Esophagus muscularis mucosa (tissue), 4 donors: ENCODE results near the gene RCN1. TPM values are rescaled to one million over a fixed set of nuclear protein-coding genes. Genes with fewer than 3 reads are reported as not detected.
A peak's percentile ranks its signal among the peaks of the same experiment; 100 is the strongest.

Experiments used
- DNase-seq: peaks from one replicate; pipeline ENCODE4 v3.0.0-alpha.2; 2017; ENCODE audit errors: extremely low spot score
- H3K27ac ChIP-seq, 4 donors: fragments of 200-600 bp; sonication (generic); replicated peaks in 1 of 4; 1 replicate in 3 of 4; 2 replicates in 1 of 4; pipeline ENCODE4 v1.5.1; 2016 to 2019; ENCODE audit warnings: mild to moderate bottlenecking in 1 of 4
- H3K27me3 ChIP-seq, 4 donors: fragments of 200-600 bp; sonication (generic); one replicate each; pipeline versions ENCODE4 v1.5.1 to v1.6.0; 2016 to 2019
- H3K36me3 ChIP-seq, 4 donors: fragments of 200-600 bp; sonication (generic); one replicate each; pipeline ENCODE4 v1.5.1; 2016 to 2019
- H3K4me1 ChIP-seq, 4 donors: fragments of 200-600 bp; sonication (generic); one replicate each; pipeline ENCODE4 v1.5.1; 2016 to 2019
- H3K4me3 ChIP-seq, 4 donors: fragments of 200-600 bp; sonication (generic); 1 replicate in 2 of 4; 2 replicates in 2 of 4; pipeline ENCODE4 v1.5.1; 2016 to 2019; ENCODE audit warnings: mild to moderate bottlenecking in 4 of 4, moderate library complexity in 1 of 4
- H3K9me3 ChIP-seq, 4 donors: fragments of 200-600 bp; sonication (generic); 1 replicate in 3 of 4; 2 replicates in 1 of 4; pipeline ENCODE4 v1.5.1; 2016 to 2019
- CTCF ChIP-seq, 3 experiments: fragments of 200-600 bp in 2 of 3; fragments of 450-650 bp in 1 of 3; sonication (generic) in 2 of 3; IDR thresholded peaks; one replicate each; pipeline ENCODE4 v1.5.1; 2017 to 2019; ENCODE audit warnings: antibody characterized with exemption in 3 of 3, mild to moderate bottlenecking in 2 of 3, moderate library complexity in 1 of 3
- EP300 ChIP-seq: sonication (generic); formaldehyde crosslinking; IDR thresholded peaks from one replicate; pipeline ENCODE4 v1.6.1; 2017; ENCODE audit warnings: antibody characterized with exemption
- POLR2A ChIP-seq: fragments of 450-650 bp; IDR thresholded peaks from one replicate; pipeline ENCODE4 v1.6.1; 2017; ENCODE audit warnings: antibody characterized with exemption, moderate library complexity, mild to moderate bottlenecking, low read depth
- POLR2AphosphoS5 ChIP-seq, 2 donors: sonication (generic); formaldehyde crosslinking; IDR thresholded peaks; one replicate each; pipeline ENCODE4 v1.6.1; 2017; ENCODE audit warnings: antibody characterized with exemption in 2 of 2
- WGBS: methylation state at CpG from one replicate; pipeline ENCODE4 v1.1.5; 2018; 5-methylcytosine and 5-hydroxymethylcytosine counted together
- intact Hi-C: fragments of 100-400 bp; cut with DNase I; formaldehyde crosslinking; loops from one replicate; pipeline ENCODE4 v1.15.1; 2023
- total RNA-seq, 4 donors: library from RNA; depleted of rRNA; stranded (reverse); fragments of >200 nt; gene quantifications; one replicate each; pipeline versions ENCODE4 v1.1.0 to v1.2.1, GENCODE V29; 2016

RCN1 gene
- total RNA-seq, 4 donors from 2014 or later, result 27.8 to 67.8 (median 48.8) TPM

- no peaks in the 10 kb centered on the region for H3K27me3 ChIP-seq
- peaks cover 0 to 6% (median 0%) of the 10 kb centered on the region in 4 donors for H3K4me1 ChIP-seq
- H3K36me3 ChIP-seq, result peaks cover 5 to 24% (median 9%) of the 10 kb centered on the region in 4 donors
- intact Hi-C loops, result no loop called here
- peak; percentile 53 for DNase-seq
- H3K27ac ChIP-seq, result no peak overlapping the region
- no peak for TF ChIP-seq EP300
- TF ChIP-seq POLR2A, result no peak
- TF ChIP-seq CTCF (IDR thresholded peaks at IDR 0.05), result no peak
- TF ChIP-seq POLR2AphosphoS5 (IDR thresholded peaks at IDR 0.05), result no peak
- H3K4me3 ChIP-seq, result no peak overlapping the region
- no peaks in the 10 kb centered on the region for H3K9me3 ChIP-seq
Measured at GRCh38 chr11:32108576-32108975, 17.7 kb downstream of the RCN1 start.

- H3K9me3 ChIP-seq, result no peaks in the 10 kb centered on the region
- intact Hi-C loops, result no loop called here
- DNase-seq, result peak; percentile 72
- peaks cover under 1 to 19% (median 6%) of the 10 kb centered on the region in 4 donors for H3K36me3 ChIP-seq
- peaks cover 0 to under 1% (median 0%) of the 10 kb centered on the region in 4 donors for H3K4me1 ChIP-seq
- H3K27ac ChIP-seq, result no peak overlapping the region
- 91% methylated on average over 4 of the region's 4 CpGs for WGBS
- no peak overlapping the region for H3K4me3 ChIP-seq
- H3K27me3 ChIP-seq, result no peaks in the 10 kb centered on the region
- TF ChIP-seq POLR2A (no peak), CTCF (IDR thresholded peaks at IDR 0.05) (no peak), EP300 (no peak), POLR2AphosphoS5 (IDR thresholded peaks at IDR 0.05) (no peak)
Measured at GRCh38 chr11:32109138-32109537, 18.3 kb downstream of the RCN1 start.

GRCh38 chr11:32109592-32109991 lies 18.7 kb downstream of the RCN1 start:
- Histone ChIP-seq H3K9me3 (no peaks in the 10 kb centered on the region), H3K27ac (no peak overlapping the region), H3K36me3 (peaks cover 0 to 14% (median 6%) of the 10 kb centered on the region in 4 donors), H3K4me1 (no peaks in the 10 kb centered on the region), H3K27me3 (no peaks in the 10 kb centered on the region), H3K4me3 (no peak overlapping the region)
- TF ChIP-seq POLR2A (no peak), POLR2AphosphoS5 (IDR thresholded peaks at IDR 0.05) (no peak), CTCF (IDR thresholded peaks at IDR 0.05) (no peak), EP300 (no peak)
- 94% methylated on average over 6 of the region's 6 CpGs for WGBS
- peak; percentile 37 for DNase-seq
- intact Hi-C loops, result no loop called here

- WGBS, result 93% methylated on average over 2 of the region's 3 CpGs
- Histone ChIP-seq H3K36me3 (peaks cover 0 to 6% (median 3%) of the 10 kb centered on the region in 4 donors), H3K4me1 (no peaks in the 10 kb centered on the region), H3K27me3 (no peaks in the 10 kb centered on the region), H3K4me3 (no peak overlapping the region), H3K9me3 (no peaks in the 10 kb centered on the region), H3K27ac (no peak overlapping the region)
- intact Hi-C loops, result no loop called here
- TF ChIP-seq EP300 (no peak), POLR2AphosphoS5 (IDR thresholded peaks at IDR 0.05) (no peak), CTCF (IDR thresholded peaks at IDR 0.05) (no peak), POLR2A (no peak)
- DNase-seq, result peak; percentile 64
Measured at GRCh38 chr11:32110795-32111194, 19.9 kb downstream of the RCN1 start.

GRCh38 chr11:32113200-32113919 lies 22.5 kb downstream of the RCN1 start:
- Histone ChIP-seq H3K27me3 (no peaks in the 10 kb centered on the region), H3K36me3 (no peaks in the 10 kb centered on the region), H3K9me3 (no peaks in the 10 kb centered on the region), H3K4me1 (no peaks in the 10 kb centered on the region), H3K4me3 (no peak overlapping the region), H3K27ac (no peak overlapping the region)
- DNase-seq, result peak; percentile 90
- TF ChIP-seq POLR2AphosphoS5 (IDR thresholded peaks at IDR 0.05) (no peak), CTCF (IDR thresholded peaks at IDR 0.05) (no peak), POLR2A (no peak), EP300 (no peak)
- intact Hi-C loops, result no loop called here
- WGBS, result 62% methylated on average over 10 of the region's 10 CpGs
